Spinal cord (tissue), 10 donors: ENCODE data around the gene TCF7. TPM values are rescaled to one million over a fixed set of nuclear protein-coding genes. Genes with fewer than 3 reads are reported as not detected.

Source experiments
- DNase-seq, 6 donors: peaks; one replicate each; pipeline versions ENCODE4 v3.0.0 to v3.0.0-alpha.2; 2013 to 2015; ENCODE audit warnings: low spot score in 6 of 6, low read depth in 4 of 6
- H3K27ac ChIP-seq: one replicate; pipeline ENCODE4 v1.5.1; 2013; ENCODE audit warnings: low read depth, low read length, control low read depth
- H3K27me3 ChIP-seq: one replicate; pipeline ENCODE4 v1.6.1; 2013; ENCODE audit warnings: low read length; ENCODE audit not compliant: control insufficient read depth, insufficient read depth
- H3K36me3 ChIP-seq: one replicate; pipeline ENCODE4 v1.6.1; 2013; ENCODE audit warnings: low read length; ENCODE audit not compliant: control insufficient read depth, insufficient read depth
- H3K4me1 ChIP-seq: one replicate; pipeline ENCODE4 v1.6.1; 2013; ENCODE audit warnings: low read length; ENCODE audit not compliant: control insufficient read depth, insufficient read depth
- H3K4me3 ChIP-seq: one replicate; pipeline ENCODE4 v1.5.1; 2013; ENCODE audit warnings: low read depth, low read length, control low read depth
- H3K9me3 ChIP-seq: one replicate; pipeline ENCODE4 v1.6.1; 2013; ENCODE audit warnings: low read length; ENCODE audit not compliant: control insufficient read depth, insufficient read depth
- WGBS: methylation state at CpG from one replicate; pipeline ENCODE4 v1.1.5; 2013; ENCODE audit warnings: missing lambda C conversion rate; ENCODE audit not compliant: insufficient coverage; 5-methylcytosine and 5-hydroxymethylcytosine counted together
- polyA plus RNA-seq, 2 donors: library from polyadenylated mRNA; unstranded; fragments of 120-200 nt; gene quantifications; one replicate each; pipeline ENCODE4 v1.2.1, GENCODE V29; 2013; ENCODE audit not compliant: insufficient read length in 2 of 2
- total RNA-seq, 2 donors: library from RNA; depleted of rRNA in 1 of 2; stranded (reverse); fragments of 120-200 nt in 1 of 2; fragments of >200 nt in 1 of 2; gene quantifications; one replicate each; pipeline versions ENCODE4 v1.2.3 to v1.2.4, GENCODE V29; 2013 to 2014
- donor health status: healthy.

Gene TCF7
- total and polyA plus RNA-seq, 4 donors: 0.79 to 9.4 (median 6.8) TPM

DNA sequence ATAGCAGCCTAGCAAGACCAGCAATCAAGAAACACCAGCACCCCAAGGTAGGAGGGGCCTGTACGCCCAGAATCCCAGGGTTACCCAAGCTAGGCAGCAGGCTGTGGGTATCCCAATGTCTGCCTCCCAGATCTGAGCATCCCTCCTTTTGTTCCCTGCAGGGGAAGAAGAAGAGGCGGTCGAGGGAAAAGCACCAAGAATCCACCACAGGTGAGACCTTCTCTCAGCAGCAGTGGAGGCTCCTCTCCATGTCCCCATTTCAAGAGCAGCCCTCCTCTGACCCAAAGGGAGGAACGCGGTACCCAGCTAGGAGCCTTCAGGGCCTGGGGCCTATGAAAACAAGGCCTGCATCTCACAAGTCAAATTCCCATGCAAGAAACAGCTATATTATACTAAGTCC, 28.9 kb downstream of the TCF7 start:
- Histone ChIP-seq H3K36me3 (peaks cover 85% of the 10 kb centered on the region), H3K27ac (no peak overlapping the region), H3K4me3 (no peak overlapping the region), H3K9me3 (no peaks in the 10 kb centered on the region), H3K4me1 (peaks cover 35% of the 10 kb centered on the region), H3K27me3 (no peaks in the 10 kb centered on the region)
- no CpG with 5 or more reads among the region's 5 CpGs for WGBS
- DNase-seq: no peak

DNA sequence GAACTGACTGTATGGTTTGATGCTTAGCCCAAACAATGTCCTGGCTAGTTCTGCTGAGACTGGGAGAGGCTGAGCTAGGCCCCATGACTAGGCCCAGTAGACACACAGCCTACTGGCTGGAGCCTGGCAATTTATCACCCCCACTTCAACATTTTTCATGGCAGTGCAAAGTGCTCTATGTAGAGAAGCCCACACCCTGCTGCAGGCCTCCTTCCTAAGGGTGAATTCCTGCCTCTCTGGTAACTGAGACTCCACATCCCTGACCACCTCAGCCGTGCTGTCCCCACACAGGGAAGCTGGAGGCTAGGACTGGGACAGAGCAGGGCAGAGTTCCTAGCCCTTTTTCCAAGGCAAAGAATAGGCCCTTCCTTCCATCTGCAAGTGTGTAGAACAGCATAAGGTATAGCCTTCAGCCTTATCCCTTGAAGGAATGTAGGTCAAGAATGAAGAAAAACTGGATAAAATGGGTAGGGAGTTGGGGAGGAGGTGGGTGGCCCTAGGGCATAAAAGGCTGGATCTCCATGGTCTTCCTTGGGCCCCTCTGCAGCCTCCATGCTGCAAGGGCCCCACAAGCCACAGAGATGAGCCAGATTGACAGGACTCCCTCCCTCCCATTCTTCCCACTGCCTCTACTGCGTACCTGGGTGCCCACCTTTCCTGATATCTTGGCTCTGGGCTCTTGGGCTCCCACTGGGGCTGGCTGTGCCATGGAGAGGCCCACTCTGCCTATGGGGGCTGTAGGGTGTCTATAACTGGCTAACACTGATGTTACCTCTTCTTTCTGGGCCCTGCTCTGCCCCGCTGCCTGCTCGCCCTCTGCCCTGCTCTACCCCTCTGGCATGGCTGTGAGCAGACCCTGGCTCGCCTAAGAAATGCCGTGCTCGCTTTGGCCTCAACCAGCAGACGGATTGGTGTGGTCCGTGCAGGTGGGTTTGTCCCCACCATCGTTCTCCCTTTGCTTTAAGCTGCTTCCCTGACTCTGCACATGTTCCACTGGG, 29.8 kb downstream of the TCF7 start:
- H3K27ac ChIP-seq: no peak overlapping the region
- peaks cover 34% of the 10 kb centered on the region for H3K4me1 ChIP-seq
- H3K27me3 ChIP-seq: no peaks in the 10 kb centered on the region
- no peaks in the 10 kb centered on the region for H3K9me3 ChIP-seq
- H3K36me3 ChIP-seq: peaks cover 78% of the 10 kb centered on the region
- no peak for DNase-seq
- 97% methylated on average over 9 of the region's 10 CpGs for WGBS
- H3K4me3 ChIP-seq: no peak overlapping the region

DNA sequence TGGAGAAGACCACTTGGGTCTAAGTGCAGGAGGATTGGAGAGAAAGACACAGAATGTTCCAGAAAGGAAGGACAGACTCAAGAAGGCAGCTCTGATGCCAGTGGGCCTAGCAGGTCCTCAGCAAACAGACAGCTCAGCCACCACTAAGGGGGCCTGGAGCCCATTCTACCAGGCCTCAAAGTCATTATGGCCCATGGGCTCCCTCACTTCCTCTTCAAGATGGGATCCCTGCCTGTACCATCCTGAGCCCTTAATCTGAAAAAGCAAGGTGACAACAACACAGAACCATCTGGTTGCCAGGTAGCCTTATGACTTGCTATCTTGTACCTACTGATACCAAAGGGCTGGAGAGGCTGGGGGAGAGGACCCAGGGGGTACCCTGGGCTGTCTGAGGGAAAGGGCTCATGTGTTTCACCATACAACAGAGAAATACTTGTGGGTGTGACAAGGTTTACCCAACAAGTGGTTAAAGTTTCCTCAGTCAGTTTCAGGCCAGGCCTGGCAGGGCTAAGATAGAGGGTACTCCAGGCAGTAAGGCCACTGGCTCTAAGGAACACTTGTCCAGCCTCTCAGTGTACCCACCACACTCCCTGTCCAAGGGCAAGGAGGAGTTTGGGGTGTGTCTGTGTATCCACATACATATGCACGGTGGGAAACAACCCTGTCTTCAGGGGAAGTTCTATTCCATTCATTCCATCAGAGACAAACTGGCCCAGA, 30.7 kb downstream of the TCF7 start:
- Histone ChIP-seq H3K4me1 (peaks cover 32% of the 10 kb centered on the region), H3K4me3 (no peak overlapping the region), H3K27ac (no peak overlapping the region), H3K36me3 (peaks cover 69% of the 10 kb centered on the region), H3K27me3 (no peaks in the 10 kb centered on the region), H3K9me3 (no peaks in the 10 kb centered on the region)
- no CpG with 5 or more reads among the region's 1 CpG for WGBS
- DNase-seq: no peak

DNA sequence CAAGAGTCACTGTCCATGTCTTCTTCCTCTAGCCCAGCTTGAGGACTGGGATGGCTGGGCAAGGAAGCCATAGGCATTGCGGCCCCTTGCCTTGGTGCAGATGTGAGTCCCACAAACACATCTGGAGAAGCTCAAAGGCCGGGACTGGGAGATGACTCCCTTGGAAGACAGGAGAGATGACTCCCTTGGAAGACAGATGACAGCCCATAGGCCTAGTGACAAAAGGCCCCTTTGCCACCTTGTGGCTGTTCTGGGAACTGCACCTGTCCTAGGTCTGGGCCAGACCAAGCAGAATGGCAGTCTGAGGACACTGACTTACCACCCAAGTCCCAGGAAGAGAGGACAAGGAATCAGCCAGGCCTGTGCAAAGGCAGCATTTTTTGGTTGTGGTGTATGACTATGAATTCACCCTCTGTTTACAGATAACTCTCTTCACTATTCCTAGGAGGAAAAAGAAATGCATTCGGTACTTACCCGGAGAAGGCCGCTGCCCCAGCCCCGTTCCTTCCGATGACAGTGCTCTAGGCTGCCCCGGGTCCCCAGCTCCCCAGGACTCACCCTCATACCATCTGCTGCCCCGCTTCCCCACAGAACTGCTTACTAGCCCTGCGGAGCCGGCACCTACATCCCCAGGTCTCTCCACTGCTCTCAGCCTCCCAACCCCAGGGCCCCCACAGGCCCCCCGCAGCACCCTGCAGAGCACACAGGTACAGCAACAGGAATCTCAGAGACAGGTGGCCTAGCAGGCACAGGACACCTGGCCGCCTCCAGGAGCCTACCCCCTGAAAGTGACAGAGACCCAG, 31.5 kb downstream of the TCF7 start:
- 87% methylated on average over 13 of the region's 13 CpGs for WGBS
- Histone ChIP-seq H3K36me3 (peaks cover 67% of the 10 kb centered on the region), H3K4me3 (no peak overlapping the region)

DNA sequence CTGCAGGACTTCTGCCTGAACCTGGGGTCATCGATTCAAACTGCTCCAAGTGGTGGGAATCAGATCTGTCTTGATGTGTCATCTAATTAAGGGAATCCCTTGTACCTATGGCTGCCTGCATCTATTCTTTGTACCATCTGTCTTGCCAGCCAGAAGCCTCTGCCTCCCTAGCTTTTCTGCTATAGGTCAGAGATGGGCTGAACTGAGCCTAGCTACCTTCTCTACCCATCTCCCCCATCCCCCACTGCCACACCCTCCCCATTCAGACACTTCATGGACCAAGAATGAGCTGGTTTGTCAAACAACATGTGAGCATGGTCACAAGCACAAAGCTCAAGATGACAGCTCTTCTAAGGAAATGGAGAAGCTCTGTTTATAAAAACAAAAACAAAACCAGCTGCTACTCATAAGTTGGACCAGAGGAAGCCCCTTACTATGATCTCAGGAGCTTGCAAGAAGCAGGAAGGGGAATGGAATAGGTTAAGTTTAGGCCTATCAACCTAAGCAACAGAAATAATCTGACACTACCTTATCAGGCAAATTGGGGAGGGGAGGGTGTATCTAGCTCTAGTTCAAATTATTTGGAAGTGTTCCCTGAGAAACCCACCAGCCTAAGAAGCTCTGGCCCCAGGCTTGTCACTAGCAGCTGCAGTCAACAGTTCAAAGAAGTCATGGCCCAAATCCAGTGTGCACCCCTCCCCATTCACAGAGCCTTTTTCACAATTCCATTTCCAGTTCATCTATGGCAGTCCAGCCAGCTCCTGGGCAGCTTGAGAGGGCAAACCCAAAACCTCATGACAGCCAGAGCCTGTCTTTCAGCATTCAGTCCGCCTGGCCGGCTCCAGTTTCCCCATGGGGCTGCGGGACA, 32.4 kb downstream of the TCF7 start:
- Histone ChIP-seq H3K4me1 (peaks cover 19% of the 10 kb centered on the region), H3K36me3 (peaks cover 59% of the 10 kb centered on the region), H3K9me3 (no peaks in the 10 kb centered on the region), H3K27ac (no peak overlapping the region), H3K4me3 (no peak overlapping the region), H3K27me3 (no peaks in the 10 kb centered on the region)
- no peak for DNase-seq
- WGBS: 77% methylated on average over 3 of the region's 4 CpGs

More for the DNA sequence above, 31.5 kb downstream of the TCF7 start:
- Histone ChIP-seq H3K4me1 (peaks cover 24% of the 10 kb centered on the region), H3K9me3 (no peaks in the 10 kb centered on the region), H3K27ac (no peak overlapping the region), H3K27me3 (no peaks in the 10 kb centered on the region)
- peak in 5 of 6 donors; percentile 39 to 88 (median 61) for DNase-seq

DNA sequence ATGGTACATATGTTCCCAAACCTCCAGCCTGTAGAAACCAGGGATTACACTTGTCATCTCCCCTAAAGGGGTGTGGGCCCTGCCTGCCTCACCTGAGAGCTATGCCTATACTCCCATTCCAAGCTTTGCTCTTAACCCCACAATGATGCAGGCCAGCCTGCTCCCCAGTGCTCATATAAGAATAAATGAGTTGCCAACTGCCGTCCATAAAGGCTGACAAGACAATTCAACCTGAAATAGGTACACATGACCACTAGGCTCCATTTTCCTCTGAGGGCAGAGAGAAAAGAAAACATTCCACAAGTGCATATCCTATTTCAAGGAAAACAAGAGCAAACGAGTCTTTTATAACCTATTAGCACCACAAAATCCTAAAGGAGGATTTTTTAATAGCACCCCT, 33.8 kb downstream of the TCF7 start:
- peaks cover 52% of the 10 kb centered on the region for H3K36me3 ChIP-seq
- WGBS: 80% methylated on average over 1 of the region's 2 CpGs
- no peak overlapping the region for H3K27ac ChIP-seq
- peaks cover 19% of the 10 kb centered on the region for H3K4me1 ChIP-seq
- no peak overlapping the region for H3K4me3 ChIP-seq
- DNase-seq: no peak
- H3K9me3 ChIP-seq: no peaks in the 10 kb centered on the region
- H3K27me3 ChIP-seq: no peaks in the 10 kb centered on the region

DNA sequence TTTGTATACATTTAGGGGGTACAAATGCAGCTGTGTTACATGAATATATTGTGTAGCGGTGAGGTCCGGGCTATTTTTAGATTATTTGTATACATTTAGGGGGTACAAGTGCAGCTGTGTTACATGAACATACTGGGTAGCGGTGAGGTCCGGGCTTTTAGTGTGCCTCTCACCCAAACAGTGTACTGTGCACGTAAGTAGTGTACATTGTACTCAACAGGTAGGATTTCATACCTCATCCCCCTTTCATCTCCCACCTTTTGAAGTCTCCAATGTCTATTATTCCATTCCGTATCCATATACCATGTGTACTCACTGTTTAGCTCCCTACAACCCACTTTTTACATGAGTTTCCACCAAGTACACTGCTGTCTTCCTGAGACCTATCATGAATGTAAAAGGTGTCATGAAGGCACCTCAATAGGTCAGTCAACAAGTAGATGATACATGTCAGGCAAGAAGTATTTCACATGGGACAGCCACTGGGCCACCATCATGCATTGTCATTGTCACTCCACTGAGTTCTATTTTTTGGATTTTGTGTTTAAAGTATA, 34.6 kb downstream of the TCF7 start:
- peaks cover 19% of the 10 kb centered on the region for H3K4me1 ChIP-seq
- H3K9me3 ChIP-seq: no peaks in the 10 kb centered on the region
- no peak for DNase-seq
- H3K4me3 ChIP-seq: no peak overlapping the region
- no peaks in the 10 kb centered on the region for H3K27me3 ChIP-seq
- H3K36me3 ChIP-seq: peaks cover 45% of the 10 kb centered on the region
- H3K27ac ChIP-seq: no peak overlapping the region
- 93% methylated on average over 2 of the region's 6 CpGs for WGBS

DNA sequence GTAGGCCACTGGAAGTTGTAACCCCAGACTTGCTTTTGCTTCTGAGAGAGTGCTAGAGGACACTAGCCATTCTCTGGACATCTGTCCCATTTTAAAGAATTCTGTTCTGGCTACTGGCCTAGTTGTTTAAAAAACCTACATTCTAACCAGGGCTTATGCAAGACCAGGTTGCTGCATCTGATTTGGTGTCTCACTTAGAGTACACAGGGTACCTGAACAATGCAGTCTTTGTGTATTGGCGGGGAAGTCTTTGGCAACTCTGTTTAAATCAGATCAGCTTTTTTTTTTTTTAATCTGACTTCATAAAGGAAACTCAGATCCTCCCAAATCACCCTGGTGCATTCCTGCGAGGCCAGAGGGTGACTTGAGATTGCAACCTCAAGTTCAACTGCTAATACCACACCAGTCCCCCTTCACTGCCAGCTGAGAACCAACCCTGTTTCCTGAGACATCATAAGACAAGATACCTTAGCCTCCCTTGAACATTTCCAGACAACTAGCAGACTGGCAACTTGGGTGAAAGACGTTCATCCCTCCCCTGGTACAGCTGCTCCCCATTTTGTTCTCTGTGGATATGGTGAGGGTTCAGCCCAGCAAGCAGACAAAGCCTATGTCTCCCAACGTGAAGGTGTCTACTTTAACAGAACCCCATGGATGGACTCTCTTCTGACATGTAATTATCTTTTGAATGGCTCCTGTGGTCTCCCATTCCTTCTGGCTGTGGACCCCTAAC, 35.3 kb downstream of the TCF7 start:
- peak in 2 of 6 donors; percentile 29 to 38 for DNase-seq
- H3K27me3 ChIP-seq: no peaks in the 10 kb centered on the region
- peaks cover 19% of the 10 kb centered on the region for H3K4me1 ChIP-seq
- WGBS: 39% methylated on average over 2 of the region's 4 CpGs
- H3K9me3 ChIP-seq: no peaks in the 10 kb centered on the region
- no peak overlapping the region for H3K4me3 ChIP-seq
- H3K36me3 ChIP-seq: peaks cover 38% of the 10 kb centered on the region
- peak overlapping the region; percentile 29 for H3K27ac ChIP-seq
